Middle frontal gyrus (tissue), 1 donor: ENCODE data around the gene OOSP1.
"Not testable (repeated sequence)": the region's sequence is repeated elsewhere in the genome, so short reads cannot be mapped to it uniquely, and the experiment has no call there.

Experiments used
- DNase-seq: peaks from one replicate; pipeline ENCODE4 v3.0.0-alpha.2; 2015; ENCODE audit warnings: low spot score; ENCODE audit errors: extremely low spot score

The OOSP1 gene

GRCh38 chr11:59960502-59961381 is 22.5 kb downstream of the OOSP1 start:
- no peak for DNase-seq

DNA sequence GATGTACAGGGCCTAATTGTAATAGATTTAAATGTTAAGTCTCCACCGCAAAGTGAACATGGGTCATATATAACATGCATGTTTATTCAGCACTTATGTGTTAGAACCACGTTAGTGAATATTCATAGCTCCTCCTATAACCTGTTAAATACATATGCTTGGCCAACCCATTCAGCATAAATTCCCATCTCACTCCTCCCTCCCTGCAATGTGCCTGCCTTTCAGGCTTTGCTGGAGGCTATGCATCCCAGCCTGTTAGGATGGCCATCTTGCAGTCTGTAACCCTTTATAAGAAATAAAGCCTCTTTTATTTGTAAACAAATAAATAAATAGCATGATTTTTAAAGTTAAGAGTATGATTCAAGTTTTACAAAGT is 23.9 kb downstream of the OOSP1 start:
- no peak for DNase-seq

- DNase-seq: no peak
Measured at GRCh38 chr11:59963733-59964132, 25.5 kb downstream of the OOSP1 start, which contains the start of gene OOSP4A. Gene OOSP4A, plus strand, starts transcription at chr11:59964033. Its CDS starts 0 bp downstream, at chr11:59964033.

- no peak for DNase-seq
Measured at GRCh38 chr11:59965424-59965823, 27.2 kb downstream of the OOSP1 start.

DNA sequence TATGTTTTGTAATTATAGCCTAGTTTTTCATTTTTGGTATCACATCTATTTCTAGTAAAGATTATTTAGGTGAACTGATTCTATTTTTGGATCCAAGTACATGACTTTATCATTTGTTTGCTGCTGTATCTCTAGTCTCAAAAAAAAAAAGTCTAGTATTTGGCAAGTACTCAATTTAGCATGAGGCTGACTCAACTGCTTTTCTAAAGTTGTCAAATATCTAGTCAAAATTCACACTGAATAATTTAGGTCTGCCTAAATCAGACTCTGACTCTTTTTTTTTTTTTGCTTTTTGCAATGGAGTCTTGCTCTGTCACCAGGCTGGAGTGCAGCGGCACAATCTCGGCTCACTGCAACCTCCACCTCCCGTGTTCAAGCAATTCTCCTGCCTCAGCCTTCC is 28.0 kb downstream of the OOSP1 start:
- no peak for DNase-seq

GRCh38 chr11:59967677-59968394 is 29.6 kb downstream of the OOSP1 start:
- no peak for DNase-seq

DNA sequence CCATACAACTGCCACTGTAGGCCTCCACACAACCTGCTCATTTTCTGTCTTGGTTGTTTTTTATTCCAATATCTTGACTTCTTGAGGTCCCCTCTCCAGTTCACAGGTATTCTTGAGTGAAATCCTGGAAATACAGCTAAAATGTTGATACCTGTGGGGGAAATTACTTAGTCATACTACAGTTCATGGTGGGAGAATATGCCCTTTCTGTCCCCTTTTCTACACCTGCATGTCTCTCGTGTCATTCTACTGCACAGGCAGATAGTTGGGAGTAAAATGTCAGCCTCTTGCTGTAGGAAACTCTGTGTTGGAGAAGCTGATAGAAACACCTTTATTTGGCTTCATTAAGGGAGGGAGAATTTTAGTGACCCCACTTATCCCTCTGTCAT is 30.2 kb downstream of the OOSP1 start:
- DNase-seq: no peak

- no peak for DNase-seq
Measured at GRCh38 chr11:59973097-59973496, 34.9 kb downstream of the OOSP1 start.

GRCh38 chr11:59981106-59981770 is 43.0 kb downstream of the OOSP1 start:
- DNase-seq: no peak

GRCh38 chr11:59982037-59982436 is 43.8 kb downstream of the OOSP1 start:
- not testable (repeated sequence) for DNase-seq

DNA sequence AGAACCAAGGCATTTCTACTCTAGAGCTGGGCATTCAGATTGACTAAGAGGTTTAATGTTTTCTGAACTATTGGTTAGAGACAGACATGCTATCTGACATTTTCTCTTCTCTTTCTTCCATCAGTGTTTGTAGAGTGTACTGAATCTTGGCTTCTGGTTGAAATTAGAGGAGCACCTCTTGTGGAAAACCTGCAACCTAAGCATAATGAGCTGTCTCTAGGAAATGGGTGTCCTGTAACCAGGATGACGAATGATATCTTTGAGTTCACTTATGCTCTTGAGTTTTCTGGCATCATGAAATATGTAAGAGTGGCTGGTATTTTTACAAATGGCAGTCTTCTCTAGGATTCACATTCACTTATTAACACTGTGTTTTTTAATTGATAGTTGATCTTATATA is 45.0 kb downstream of the OOSP1 start:
- DNase-seq: no peak

- no peak for DNase-seq
Measured at GRCh38 chr11:59984368-59984767, 46.1 kb downstream of the OOSP1 start.

GRCh38 chr11:59990421-59990820 is 52.2 kb downstream of the OOSP1 start:
- no peak for DNase-seq

DNA sequence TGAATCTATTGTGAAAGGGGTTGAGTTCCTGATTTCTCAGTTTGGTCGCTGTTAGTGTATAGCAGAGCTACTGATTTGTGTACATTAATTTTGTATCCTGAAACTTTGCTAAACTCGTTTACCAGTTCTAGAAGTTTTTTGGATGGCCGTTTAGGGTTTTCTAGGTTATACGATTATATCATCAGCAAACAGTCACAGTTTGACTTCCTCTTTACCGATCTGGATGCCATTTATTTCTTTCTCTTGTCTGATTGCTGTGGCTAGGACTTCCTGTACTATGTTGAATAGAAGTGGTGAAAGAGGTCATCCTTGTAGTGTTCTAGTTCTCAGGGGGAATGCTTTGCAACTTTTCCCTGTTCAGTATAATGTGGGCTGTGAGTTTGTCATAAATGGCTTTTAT is 54.2 kb downstream of the OOSP1 start:
- no peak for DNase-seq

DNA sequence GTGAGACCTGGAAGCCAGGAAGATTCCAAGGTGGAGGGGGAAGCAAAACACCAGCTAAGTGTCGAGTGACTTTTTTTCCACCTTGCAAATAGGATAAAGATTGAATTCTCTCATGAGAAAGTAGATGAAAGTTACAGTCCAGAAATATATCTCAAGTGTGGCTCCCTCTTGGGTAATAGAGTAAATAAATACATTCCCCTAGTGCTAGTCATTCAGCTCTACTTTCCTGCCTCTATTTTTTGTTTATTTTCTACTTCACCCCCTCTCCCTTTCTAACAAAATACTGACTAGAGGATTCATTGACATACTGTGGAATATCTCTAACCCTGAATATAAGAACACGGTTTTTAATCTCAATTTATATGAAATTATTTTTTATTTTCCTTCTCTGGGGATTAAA is 59.6 kb downstream of the OOSP1 start:
- DNase-seq: no peak

DNA sequence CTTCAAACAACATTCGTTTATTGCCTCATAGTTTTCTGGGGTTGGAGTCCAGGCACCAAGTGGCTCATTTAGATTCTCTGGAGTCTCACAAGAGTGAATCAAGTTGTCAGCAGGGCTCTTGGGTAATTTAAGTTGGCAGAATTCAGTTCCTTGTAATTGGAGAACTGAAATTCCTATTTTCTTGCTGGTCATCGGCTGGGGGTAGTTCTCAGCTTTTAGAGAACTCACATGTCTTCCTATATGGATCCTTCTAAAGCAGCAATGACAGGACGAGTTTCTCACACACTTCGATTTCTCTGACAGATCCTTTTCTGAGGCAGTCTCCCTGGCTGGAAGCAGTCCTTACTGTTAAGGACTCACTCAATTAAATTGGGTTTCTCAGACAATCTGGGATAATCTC is 61.5 kb downstream of the OOSP1 start:
- no peak for DNase-seq

GRCh38 chr11:60003729-60004128 is 65.5 kb downstream of the OOSP1 start:
- no peak for DNase-seq

GRCh38 chr11:60005360-60005759 is 67.1 kb downstream of the OOSP1 start:
- no peak for DNase-seq
